ENCODE results near the gene SLC25A39.

- peak; percentile 74 for TF ChIP-seq CTCF (IDR thresholded peaks at IDR 0.05)
- TF ChIP-seq EZH2 (IDR thresholded peaks at IDR 0.05) = no peak
Measured at GRCh38 chr17:44345454-44346026, 20.9 kb upstream of the SLC25A39 start.

Measured in neural progenitor cell (in vitro differentiated cells).